ENCODE data around the gene CNGA3. TPM values are rescaled to one million over a fixed set of nuclear protein-coding genes. Genes with fewer than 3 reads are reported as not detected.

CNGA3 gene
- total RNA-seq, 2 donors from 2014 or later = 1.1 TPM; not detected in 1

DNA sequence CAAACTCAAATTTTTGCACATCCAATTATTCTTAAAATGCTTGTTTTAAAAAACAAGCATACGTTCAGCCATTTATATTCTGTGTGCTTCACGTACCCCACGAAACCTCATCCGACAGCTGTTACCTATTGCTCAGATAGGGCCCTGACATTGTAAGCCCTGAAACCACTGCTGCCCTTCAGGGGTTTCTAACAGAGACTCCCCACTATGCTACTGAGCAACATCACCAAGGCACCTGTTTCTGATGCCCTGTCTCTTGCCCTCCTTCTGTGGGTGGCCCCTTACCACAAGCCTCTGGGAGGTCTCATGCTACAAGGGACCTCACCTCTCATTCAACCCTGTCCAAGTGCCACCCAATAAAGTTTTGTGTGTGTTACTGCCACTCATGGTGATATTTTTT is 18.5 kb upstream of the CNGA3 start:
- Histone ChIP-seq H3K36me3 (no peaks in the 10 kb centered on the region), H3K4me1 (replicated peaks) (no peaks in the 10 kb centered on the region), H3K4me3 (no peak overlapping the region), H3K27me3 (replicated peaks; ENCODE audit: insufficient read depth) (no peaks in the 10 kb centered on the region), H3K27ac (no peak overlapping the region), H3K9me3 (no peaks in the 10 kb centered on the region)
- WGBS = 95% methylated on average over 4 of the region's 4 CpGs
- DNase-seq (ENCODE audit: low spot score) = no peak
- TF ChIP-seq POLR2AphosphoS5 (IDR thresholded peaks at IDR 0.05) (no peak), POLR2A (IDR thresholded peaks at IDR 0.05) (no peak), CTCF (IDR thresholded peaks at IDR 0.05) (no peak)
- intact Hi-C loops (cut with DNase I) = no loop called here

- H3K4me1 ChIP-seq (replicated peaks) = no peaks in the 10 kb centered on the region
- WGBS = 89% methylated on average over 4 of the region's 4 CpGs
- intact Hi-C loops (cut with DNase I) = no loop called here
- no peaks in the 10 kb centered on the region for H3K36me3 ChIP-seq
- no peak for TF ChIP-seq POLR2A (IDR thresholded peaks at IDR 0.05)
- no peaks in the 10 kb centered on the region for H3K27me3 ChIP-seq (replicated peaks; ENCODE audit: insufficient read depth)
- H3K9me3 ChIP-seq = no peaks in the 10 kb centered on the region
- DNase-seq (ENCODE audit: low spot score) = no peak
- no peak overlapping the region for H3K27ac ChIP-seq
- no peak overlapping the region for H3K4me3 ChIP-seq
Measured at GRCh38 chr2:98329549-98329948, 16.7 kb upstream of the CNGA3 start.

DNA sequence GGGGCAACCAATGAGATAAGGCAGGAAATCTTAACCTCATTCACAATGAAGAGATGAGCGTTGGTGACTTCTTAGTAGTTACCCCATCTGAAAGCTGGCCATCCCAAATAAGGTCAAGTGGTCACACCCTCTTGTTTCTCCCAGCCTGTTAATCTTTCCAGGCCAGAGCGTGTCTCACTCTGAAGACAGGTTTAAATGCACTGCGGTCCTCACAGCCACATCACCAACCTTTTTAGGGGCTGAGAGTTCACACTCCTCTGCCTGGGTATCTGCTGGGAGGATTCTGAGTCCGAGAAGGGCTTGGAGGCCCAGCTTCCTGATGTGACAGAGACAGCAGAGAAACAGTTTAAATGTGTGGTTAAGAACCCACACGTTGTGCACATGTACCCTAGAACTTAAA is 13.3 kb upstream of the CNGA3 start:
- intact Hi-C loops (cut with DNase I) = no loop called here
- TF ChIP-seq CTCF (IDR thresholded peaks at IDR 0.05) = no peak
- no peak for TF ChIP-seq POLR2AphosphoS5 (IDR thresholded peaks at IDR 0.05)
- no peak for TF ChIP-seq POLR2A (IDR thresholded peaks at IDR 0.05)
- Histone ChIP-seq H3K27me3 (replicated peaks; ENCODE audit: insufficient read depth) (no peaks in the 10 kb centered on the region), H3K36me3 (no peaks in the 10 kb centered on the region), H3K4me1 (replicated peaks) (no peaks in the 10 kb centered on the region), H3K9me3 (no peaks in the 10 kb centered on the region), H3K4me3 (no peak overlapping the region), H3K27ac (no peak overlapping the region)
- WGBS = 90% methylated on average over 5 of the region's 5 CpGs
- DNase-seq (ENCODE audit: low spot score) = no peak

- H3K27me3 ChIP-seq (replicated peaks; ENCODE audit: insufficient read depth) = no peaks in the 10 kb centered on the region
- H3K9me3 ChIP-seq = no peaks in the 10 kb centered on the region
- H3K4me3 ChIP-seq = no peak overlapping the region
- no peak overlapping the region for H3K27ac ChIP-seq
- intact Hi-C loops (cut with DNase I) = no loop called here
- WGBS = 38% methylated on average over 2 of the region's 2 CpGs
- DNase-seq (ENCODE audit: low spot score) = no peak
- no peaks in the 10 kb centered on the region for H3K4me1 ChIP-seq (replicated peaks)
- no peaks in the 10 kb centered on the region for H3K36me3 ChIP-seq
- no peak for TF ChIP-seq POLR2A (IDR thresholded peaks at IDR 0.05)
- no peak for TF ChIP-seq CTCF (IDR thresholded peaks at IDR 0.05)
- TF ChIP-seq POLR2AphosphoS5 (IDR thresholded peaks at IDR 0.05) = no peak
Measured at GRCh38 chr2:98333922-98334321, 12.3 kb upstream of the CNGA3 start.

GRCh38 chr2:98334439-98335078 is 11.7 kb upstream of the CNGA3 start:
- Histone ChIP-seq H3K27me3 (replicated peaks; ENCODE audit: insufficient read depth) (no peaks in the 10 kb centered on the region), H3K36me3 (no peaks in the 10 kb centered on the region), H3K4me3 (no peak overlapping the region), H3K9me3 (no peaks in the 10 kb centered on the region), H3K27ac (no peak overlapping the region), H3K4me1 (replicated peaks) (no peaks in the 10 kb centered on the region)
- no peak for DNase-seq (ENCODE audit: low spot score)
- intact Hi-C loops (cut with DNase I) = no loop called here
- TF ChIP-seq POLR2AphosphoS5 (IDR thresholded peaks at IDR 0.05) (no peak), CTCF (IDR thresholded peaks at IDR 0.05) (no peak), POLR2A (IDR thresholded peaks at IDR 0.05) (no peak)
- 13% methylated on average over 4 of the region's 4 CpGs for WGBS

Measured in prostate gland (tissue), 2 donors.